ENCODE results near the gene RILPL2. TPM values are rescaled to one million over a fixed set of nuclear protein-coding genes. Genes with fewer than 3 reads are reported as not detected.

RILPL2 gene
- total and polyA plus RNA-seq, 9 of the 15 experiments (the other 6 are each of a cell fraction or from before 2014, with no cell fraction given): 0.61 to 5.8 (median 4.3) TPM

DNA sequence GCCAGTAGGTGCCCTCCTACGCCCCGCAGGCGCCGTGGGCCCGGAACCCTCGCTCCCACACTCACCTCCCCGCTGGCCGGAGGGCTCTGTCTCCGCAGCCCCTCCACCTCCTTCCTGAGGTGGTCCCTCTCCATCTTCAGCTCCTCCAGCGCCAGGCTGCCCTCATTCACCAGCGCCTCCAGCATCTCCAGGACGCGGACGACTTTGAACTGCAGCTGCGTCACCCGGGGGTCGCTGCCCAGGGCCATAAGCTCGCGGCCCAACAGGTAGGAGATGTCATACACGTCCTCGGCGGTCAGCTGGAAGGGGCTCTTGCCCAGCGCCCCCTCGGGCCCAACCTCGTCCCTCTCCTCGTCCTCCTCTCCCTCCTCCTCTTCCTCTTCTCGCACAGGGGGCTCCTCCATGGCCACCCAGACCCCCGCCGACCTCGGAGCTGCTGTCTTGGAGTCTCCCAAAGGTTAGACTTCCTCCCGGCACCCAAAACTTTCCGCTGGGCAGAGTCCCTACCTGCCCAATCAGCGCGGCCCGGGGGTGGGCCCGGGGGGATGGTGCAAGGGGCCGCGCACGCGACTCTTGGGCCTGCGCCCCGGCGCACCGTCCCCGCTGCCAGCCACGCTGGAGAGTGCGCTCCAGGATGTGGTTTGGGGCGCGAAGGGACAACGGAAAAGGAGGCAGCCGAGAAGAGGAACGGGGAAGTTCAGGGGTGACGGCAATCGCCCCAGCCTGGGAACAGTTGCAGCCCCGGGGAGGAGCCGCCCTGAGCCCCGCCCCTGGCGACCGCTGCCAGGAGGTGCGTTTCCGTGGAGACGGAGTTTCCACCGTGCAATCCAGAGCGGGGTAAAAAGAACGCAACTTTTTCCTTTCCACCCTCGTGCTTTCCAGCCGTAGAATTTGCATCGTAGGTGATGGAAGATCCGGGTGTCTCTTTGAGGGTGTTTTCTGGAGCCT is at the start of gene RILPL2 (continued):
- no peak for TF ChIP-seq REST (IDR thresholded peaks at IDR 0.05; ENCODE audit: borderline replicate concordance)
- 0 out of 2 replicates have a peak, but pooled peaks have one; percentile 17 for TF ChIP-seq REST (CRISPR knock-in tag; IDR thresholded peaks at IDR 0.05; ENCODE audit: low read depth)
- TF ChIP-seq ZNF239 (CRISPR knock-in tag; IDR thresholded peaks at IDR 0.05): 0 out of 2 replicates have a peak, but pooled peaks have one; percentile 15
- no peak for TF ChIP-seq CREB3 (tag; conservative IDR thresholded peaks at IDR 0.05; ENCODE audit: low read depth)
- TF ChIP-seq, protein P1, sequence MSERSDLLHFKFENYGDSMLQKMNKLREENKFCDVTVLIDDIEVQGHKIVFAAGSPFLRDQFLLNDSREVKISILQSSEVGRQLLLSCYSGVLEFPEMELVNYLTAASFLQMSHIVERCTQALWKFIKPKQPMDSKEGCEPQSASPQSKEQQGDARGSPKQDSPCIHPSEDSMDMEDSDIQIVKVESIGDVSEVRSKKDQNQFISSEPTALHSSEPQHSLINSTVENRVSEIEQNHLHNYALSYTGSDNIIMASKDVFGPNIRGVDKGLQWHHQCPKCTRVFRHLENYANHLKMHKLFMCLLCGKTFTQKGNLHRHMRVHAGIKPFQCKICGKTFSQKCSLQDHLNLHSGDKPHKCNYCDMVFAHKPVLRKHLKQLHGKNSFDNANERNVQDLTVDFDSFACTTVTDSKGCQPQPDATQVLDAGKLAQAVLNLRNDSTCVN (CRISPR knock-in tag; IDR thresholded peaks at IDR 0.05): 0 out of 2 replicates have a peak, but pooled peaks have one; percentile 66
- no peak for TF ChIP-seq ZNF445 (CRISPR knock-in tag; IDR thresholded peaks at IDR 0.05; ENCODE audit: low read depth)
- peak; percentile 89; the same call in 1 of the 2 replicates for TF ChIP-seq MXI1 (IDR thresholded peaks at IDR 0.05; ENCODE audit: low read depth, low read length)
- TF ChIP-seq ATF1 (CRISPR knock-in tag; IDR thresholded peaks at IDR 0.05): no peak
- TF ChIP-seq ATF1 (tag; IDR thresholded peaks at IDR 0.05): peak; percentile 40; the same call in 1 of the 2 replicates
- peak; percentile 61; the same call in 1 of the 2 replicates for TF ChIP-seq ZBTB17 (CRISPR knock-in tag; IDR thresholded peaks at IDR 0.05)
- TF ChIP-seq TGIF2 (CRISPR knock-in tag; IDR thresholded peaks at IDR 0.05): 0 out of 2 replicates have a peak, but pooled peaks have one; percentile 6
- TF ChIP-seq CEBPB (tag; IDR thresholded peaks at IDR 0.05): peak; percentile 71
- peak; percentile 74 for TF ChIP-seq TFAP4 (CRISPR knock-in tag; IDR thresholded peaks at IDR 0.05; ENCODE audit: borderline replicate concordance)
- TF ChIP-seq LCOR (CRISPR knock-in tag; IDR thresholded peaks at IDR 0.05): peak; percentile 77; the same call in 1 of the 2 replicates
- TF ChIP-seq JUND (IDR thresholded peaks at IDR 0.05; ENCODE audit: borderline replicate concordance, low read depth, low read length): peak; percentile 46; the same call in 1 of the 2 replicates
- no peak; the same call in 2 of the 3 replicates for TF ChIP-seq JUND (tag; IDR thresholded peaks at IDR 0.05; ENCODE audit: borderline replicate concordance, low read depth, low read length)

All from K562 (cell line).